22Rv1 (cell line): ENCODE data around the gene KCNA2.

ENCODE experiments used
- H3K27ac ChIP-seq: fragments of 450-650 bp; 2 replicates; pipeline ENCODE4 v1.5.1; 2017
- ZFX ChIP-seq: fragments of 450-650 bp; IDR thresholded peaks from 2 replicates; pipeline ENCODE4 v1.6.1; 2017; ENCODE audit warnings: antibody characterized with exemption, borderline replicate concordance
- TF ChIP-seq, protein P1 (sequence below): fragments of 450-650 bp; IDR thresholded peaks from 2 replicates; pipeline ENCODE4 v1.5.1; 2017; ENCODE audit warnings: mild to moderate bottlenecking

Gene KCNA2

DNA sequence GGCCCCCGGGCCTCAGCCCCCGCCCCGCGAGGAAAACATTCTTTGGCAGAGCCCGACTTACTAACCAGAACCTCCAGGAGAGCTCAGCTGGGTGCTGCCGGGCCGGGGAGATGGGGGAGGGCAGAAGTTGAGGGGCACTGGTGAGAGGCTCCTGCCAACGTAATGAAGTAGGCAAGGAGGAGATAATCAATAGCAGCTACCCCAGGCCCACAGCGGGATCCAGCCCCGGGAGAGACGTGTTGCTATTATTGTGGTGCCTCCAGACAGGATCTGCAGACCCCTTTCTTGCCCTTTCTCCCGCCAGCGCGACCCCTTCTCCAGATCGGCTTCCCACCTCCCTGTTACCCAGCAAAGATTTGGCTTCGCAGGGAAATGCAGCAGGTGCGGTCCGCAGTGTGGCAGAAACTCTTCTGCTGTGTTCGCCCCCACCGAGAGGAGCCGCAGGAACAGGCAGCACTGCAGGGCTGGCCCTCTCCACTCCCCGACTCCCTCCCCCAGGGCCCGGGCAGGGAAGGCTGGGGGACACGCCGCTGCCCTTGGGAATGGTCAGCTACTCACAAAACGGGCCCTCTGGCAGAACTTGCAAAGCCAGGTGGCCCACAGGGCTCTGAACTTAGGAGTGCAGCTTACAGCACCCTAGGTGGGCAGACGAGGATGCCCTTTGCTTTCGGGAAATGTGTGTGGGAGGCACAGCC, 1.5 kb upstream of the KCNA2 start:
- H3K27ac ChIP-seq: no peak overlapping the region
- TF ChIP-seq, protein P1, sequence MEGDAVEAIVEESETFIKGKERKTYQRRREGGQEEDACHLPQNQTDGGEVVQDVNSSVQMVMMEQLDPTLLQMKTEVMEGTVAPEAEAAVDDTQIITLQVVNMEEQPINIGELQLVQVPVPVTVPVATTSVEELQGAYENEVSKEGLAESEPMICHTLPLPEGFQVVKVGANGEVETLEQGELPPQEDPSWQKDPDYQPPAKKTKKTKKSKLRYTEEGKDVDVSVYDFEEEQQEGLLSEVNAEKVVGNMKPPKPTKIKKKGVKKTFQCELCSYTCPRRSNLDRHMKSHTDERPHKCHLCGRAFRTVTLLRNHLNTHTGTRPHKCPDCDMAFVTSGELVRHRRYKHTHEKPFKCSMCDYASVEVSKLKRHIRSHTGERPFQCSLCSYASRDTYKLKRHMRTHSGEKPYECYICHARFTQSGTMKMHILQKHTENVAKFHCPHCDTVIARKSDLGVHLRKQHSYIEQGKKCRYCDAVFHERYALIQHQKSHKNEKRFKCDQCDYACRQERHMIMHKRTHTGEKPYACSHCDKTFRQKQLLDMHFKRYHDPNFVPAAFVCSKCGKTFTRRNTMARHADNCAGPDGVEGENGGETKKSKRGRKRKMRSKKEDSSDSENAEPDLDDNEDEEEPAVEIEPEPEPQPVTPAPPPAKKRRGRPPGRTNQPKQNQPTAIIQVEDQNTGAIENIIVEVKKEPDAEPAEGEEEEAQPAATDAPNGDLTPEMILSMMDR: no peak
- TF ChIP-seq ZFX: no peak

DNA sequence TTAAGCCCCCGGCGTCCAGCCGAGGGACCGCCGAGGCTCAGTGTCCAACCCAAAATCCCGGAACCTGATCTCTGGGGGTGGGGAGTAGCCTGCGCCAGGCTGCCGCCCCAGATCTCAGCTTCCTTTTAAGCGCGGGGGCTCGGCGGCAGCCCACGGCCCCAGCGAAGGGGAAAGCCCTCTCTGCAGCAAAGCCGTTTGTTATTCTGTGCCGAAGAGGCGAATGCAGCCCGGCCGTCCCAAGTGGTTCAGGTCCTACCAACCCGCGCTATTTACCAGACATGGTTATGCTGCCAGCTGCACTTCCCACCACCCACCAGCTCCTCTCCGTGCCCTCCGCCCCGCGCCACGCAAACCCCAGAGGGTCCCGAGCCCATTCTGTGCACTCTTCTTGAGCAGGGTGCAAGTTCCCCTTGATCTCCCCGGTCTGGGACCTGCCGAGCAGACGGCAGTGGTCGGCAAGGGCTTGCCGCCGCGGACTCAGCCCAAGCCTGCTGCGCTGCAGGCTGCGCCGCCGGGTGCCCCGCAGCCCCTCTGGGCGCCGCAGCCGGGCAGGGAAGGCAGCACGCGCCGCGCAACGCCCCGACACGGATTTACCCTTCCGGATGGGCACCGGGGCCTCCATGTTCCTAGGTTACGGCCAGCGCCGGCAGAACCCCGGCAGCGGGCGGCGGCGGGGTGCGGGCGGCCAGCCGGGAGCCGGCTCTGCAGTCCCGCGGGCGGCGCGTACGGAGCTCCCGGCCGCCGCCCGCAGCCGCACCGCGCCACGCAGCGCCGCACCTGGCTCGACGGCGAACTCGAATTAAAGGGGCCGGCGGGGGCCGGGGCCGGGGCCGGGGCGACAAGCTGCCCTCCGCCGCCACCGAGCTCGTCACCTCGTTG, 738 bp upstream of the KCNA2 start:
- H3K27ac ChIP-seq: no peak overlapping the region
- TF ChIP-seq ZFX: no peak
- TF ChIP-seq, protein P1: no peak

DNA sequence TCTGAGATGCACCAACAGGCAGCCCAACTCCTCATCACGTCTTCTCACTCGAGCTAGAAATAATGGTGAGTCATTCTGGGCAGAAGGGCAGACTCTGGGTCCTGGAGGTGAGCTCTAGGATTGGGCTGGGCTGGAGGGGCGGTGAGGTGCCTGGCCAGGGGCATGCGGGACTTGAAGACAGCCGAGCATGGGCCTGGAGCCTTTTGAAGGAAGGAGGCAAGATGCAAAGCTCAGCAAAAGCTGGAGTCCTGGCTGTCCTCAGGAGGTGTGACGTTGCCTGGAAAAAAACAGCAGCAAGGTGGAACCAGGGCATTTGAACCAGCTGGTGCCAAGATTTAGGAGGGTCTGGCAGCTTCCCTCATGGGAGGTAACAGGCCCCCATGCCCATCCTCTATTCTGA, 712 bp downstream of the KCNA2 start:
- H3K27ac ChIP-seq: no peak overlapping the region
- TF ChIP-seq ZFX: no peak
- TF ChIP-seq, protein P1: no peak

DNA sequence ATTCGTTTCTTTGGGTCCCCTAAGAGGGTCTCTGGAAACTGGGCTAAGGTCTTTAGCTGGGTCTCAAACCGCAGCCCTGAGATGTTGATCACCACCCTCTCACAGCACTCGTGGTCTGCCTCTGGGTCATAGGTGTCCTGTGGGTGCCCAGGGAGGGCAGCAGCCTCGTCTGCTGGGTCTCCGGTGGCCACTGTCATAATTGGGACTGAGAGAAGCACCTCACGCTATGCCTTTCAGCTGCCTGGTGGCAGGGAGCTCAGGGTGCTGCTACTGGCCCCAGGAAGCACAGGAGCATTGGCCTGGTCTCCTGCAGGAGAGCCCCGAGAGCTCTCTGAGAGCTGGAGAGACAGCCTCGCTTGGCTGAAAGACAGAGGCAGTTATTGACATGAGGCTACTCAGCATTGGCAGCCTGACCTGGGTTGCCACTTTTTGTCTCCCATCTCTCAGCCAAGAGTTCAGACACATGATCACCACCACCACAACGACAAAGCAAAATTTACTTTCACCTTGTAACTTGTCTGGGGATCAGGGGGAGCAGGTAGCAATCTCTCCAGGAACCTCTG, 1.5 kb downstream of the KCNA2 start:
- TF ChIP-seq, protein P1: no peak
- TF ChIP-seq ZFX: no peak
- H3K27ac ChIP-seq: no peak overlapping the region

DNA sequence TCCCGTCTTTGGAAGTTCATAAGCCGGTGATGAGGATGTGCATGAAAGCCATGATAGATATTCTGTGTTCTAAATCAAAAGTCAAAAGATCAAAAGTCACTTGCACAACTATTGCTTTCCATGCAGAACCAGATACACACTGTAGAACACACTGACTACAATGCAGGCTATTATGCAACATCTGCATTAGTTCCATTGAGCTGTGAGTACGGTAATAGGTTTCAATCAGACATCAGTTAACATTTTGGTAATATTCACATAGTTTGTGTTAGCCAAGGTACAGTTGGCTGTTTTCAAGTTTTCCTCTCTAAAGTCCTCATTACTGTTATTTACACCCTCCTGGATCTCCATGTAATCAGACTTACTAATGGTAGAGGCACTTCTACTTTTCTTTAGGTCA, 3.1 kb downstream of the KCNA2 start:
- H3K27ac ChIP-seq: no peak overlapping the region
- TF ChIP-seq ZFX: no peak
- TF ChIP-seq, protein P1: no peak

DNA sequence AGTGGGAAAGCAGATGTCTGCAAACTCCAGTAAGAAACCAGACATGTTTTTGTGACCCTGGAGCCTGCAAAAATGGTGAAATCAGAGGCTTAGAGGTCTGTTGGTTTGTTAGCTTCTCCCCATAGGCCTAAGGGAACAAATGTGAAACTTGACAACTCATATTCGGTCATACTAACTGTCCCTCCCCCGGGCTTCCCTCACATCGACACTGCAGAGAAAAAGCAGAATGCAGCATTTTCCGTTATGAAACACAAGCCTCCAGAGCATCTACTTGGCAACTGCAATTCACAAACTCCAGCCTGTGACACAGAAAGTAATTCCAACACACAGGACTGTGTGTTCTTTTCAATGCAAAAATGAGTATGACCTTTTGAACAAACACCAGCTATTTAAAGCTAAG, 3.7 kb downstream of the KCNA2 start:
- H3K27ac ChIP-seq: no peak overlapping the region
- TF ChIP-seq ZFX: no peak
- TF ChIP-seq, protein P1: no peak

DNA sequence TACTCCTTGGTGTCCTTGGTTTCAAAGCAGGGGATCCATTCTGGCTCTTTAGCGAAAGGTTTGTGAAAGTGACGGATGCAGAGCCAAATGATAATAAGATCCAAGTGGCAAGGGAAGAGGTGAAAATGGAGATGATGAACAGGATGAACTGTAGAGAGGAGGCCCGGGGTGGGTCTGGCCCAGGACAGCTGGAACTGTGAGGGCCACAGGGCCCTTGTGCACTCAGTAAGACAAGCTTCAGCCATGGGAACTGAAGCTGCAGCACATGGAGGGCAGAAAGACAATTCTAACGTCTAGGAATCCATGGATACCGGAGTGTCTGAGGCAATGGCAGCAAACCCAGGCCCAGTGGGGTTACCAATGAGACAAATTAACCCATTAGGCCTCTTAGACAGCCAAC, 4.8 kb downstream of the KCNA2 start:
- TF ChIP-seq, protein P1: no peak
- no peak for TF ChIP-seq ZFX
- H3K27ac ChIP-seq: no peak overlapping the region
